ES-I3 (cell line): ENCODE results near the gene KIF19.
A peak's percentile ranks its signal among the peaks of the same experiment; 100 is the strongest.
"Not testable (repeated sequence)": the region's sequence is repeated elsewhere in the genome, so short reads cannot be mapped to it uniquely, and the experiment has no call there.

Source experiments
- H3K36me3 ChIP-seq: 2 replicates; pipeline ENCODE4 v1.6.1; 2013; ENCODE audit warnings: mild to moderate bottlenecking, low read length, control low read depth, moderate library complexity; ENCODE audit not compliant: insufficient read depth
- H3K4me1 ChIP-seq: 2 replicates; pipeline ENCODE4 v1.6.1; 2013; ENCODE audit warnings: mild to moderate bottlenecking, control low read depth, low read length; ENCODE audit not compliant: insufficient read depth
- H3K9ac ChIP-seq: 2 replicates; pipeline ENCODE4 v1.6.1; 2013; ENCODE audit warnings: low read depth, mild to moderate bottlenecking, low read length, moderate library complexity
- H3K9me3 ChIP-seq: 2 replicates; pipeline ENCODE4 v1.6.1; 2013; ENCODE audit warnings: mild to moderate bottlenecking, low read length, moderate library complexity; ENCODE audit not compliant: control insufficient read depth, insufficient read depth

The KIF19 gene

GRCh38 chr17:74325743-74326379 is at the start of gene KIF19:
TSS of gene KIF19 (plus strand) at chr17:74326226. CDS start at chr17:74326350, 124 bp downstream.
- H3K9ac ChIP-seq, result peak within 1 kb of the TSS; percentile 66; the same call in 1 of the 2 replicates

GRCh38 chr17:74276541-74277009 is 49.5 kb upstream of the KIF19 start:
- Histone ChIP-seq H3K9me3 (no peaks in the 10 kb centered on the region), H3K9ac (no peak overlapping the region), H3K4me1 (peaks cover 17% of the 10 kb centered on the region), H3K36me3 (no peaks in the 10 kb centered on the region)

More at GRCh38 chr17:74325743-74326379, at the start of gene KIF19:
- Histone ChIP-seq H3K36me3 (no peaks in the 10 kb centered on the region), H3K9me3 (no peaks in the 10 kb centered on the region), H3K4me1 (peaks cover 10% of the 10 kb centered on the region; the same call in 1 of the 2 replicates)

GRCh38 chr17:74277935-74278334 is 48.1 kb upstream of the KIF19 start:
- H3K9ac ChIP-seq, result no peak overlapping the region
- peaks cover 3% of the 10 kb centered on the region; the same call in 1 of the 2 replicates for H3K4me1 ChIP-seq
- no peaks in the 10 kb centered on the region for H3K9me3 ChIP-seq
- no peaks in the 10 kb centered on the region for H3K36me3 ChIP-seq

- H3K36me3 ChIP-seq, H3K9ac ChIP-seq, H3K4me1 ChIP-seq, H3K9me3 ChIP-seq: not testable (repeated sequence)
Measured at GRCh38 chr17:74279617-74280016, 46.4 kb upstream of the KIF19 start.

GRCh38 chr17:74280093-74280513 is 45.9 kb upstream of the KIF19 start:
- H3K9ac ChIP-seq, result no peak overlapping the region
- H3K4me1 ChIP-seq, result no peaks in the 10 kb centered on the region; the same call in 1 of the 2 replicates
- H3K36me3 ChIP-seq, result no peaks in the 10 kb centered on the region
- H3K9me3 ChIP-seq, result no peaks in the 10 kb centered on the region

GRCh38 chr17:74281799-74282198 is 44.2 kb upstream of the KIF19 start:
- no peaks in the 10 kb centered on the region for H3K36me3 ChIP-seq
- H3K4me1 ChIP-seq, result no peaks in the 10 kb centered on the region; the same call in 1 of the 2 replicates
- no peak overlapping the region for H3K9ac ChIP-seq
- H3K9me3 ChIP-seq, result no peaks in the 10 kb centered on the region

- H3K9ac ChIP-seq, H3K9me3 ChIP-seq, H3K4me1 ChIP-seq, H3K36me3 ChIP-seq: not testable (repeated sequence)
Measured at GRCh38 chr17:74282274-74282586, 43.8 kb upstream of the KIF19 start.

- Histone ChIP-seq H3K36me3 (no peaks in the 10 kb centered on the region), H3K9me3 (no peaks in the 10 kb centered on the region), H3K4me1 (no peaks in the 10 kb centered on the region; the same call in 1 of the 2 replicates), H3K9ac (no peak overlapping the region)
Measured at GRCh38 chr17:74282587-74283370, 43.2 kb upstream of the KIF19 start.

- Histone ChIP-seq H3K9ac (no peak overlapping the region), H3K36me3 (no peaks in the 10 kb centered on the region), H3K4me1 (no peaks in the 10 kb centered on the region; the same call in 1 of the 2 replicates), H3K9me3 (no peaks in the 10 kb centered on the region)
Measured at GRCh38 chr17:74283371-74283673, 42.7 kb upstream of the KIF19 start.

GRCh38 chr17:74287031-74287602 is 38.9 kb upstream of the KIF19 start:
- Histone ChIP-seq H3K9ac (no peak overlapping the region), H3K4me1 (no peaks in the 10 kb centered on the region; the same call in 1 of the 2 replicates), H3K36me3 (no peaks in the 10 kb centered on the region), H3K9me3 (no peaks in the 10 kb centered on the region)

GRCh38 chr17:74288785-74289184 is 37.2 kb upstream of the KIF19 start:
- no peaks in the 10 kb centered on the region; the same call in 1 of the 2 replicates for H3K4me1 ChIP-seq
- H3K9ac ChIP-seq, result no peak overlapping the region
- no peaks in the 10 kb centered on the region for H3K36me3 ChIP-seq
- H3K9me3 ChIP-seq, result no peaks in the 10 kb centered on the region

GRCh38 chr17:74289688-74290087 is 36.3 kb upstream of the KIF19 start:
- no peaks in the 10 kb centered on the region; the same call in 1 of the 2 replicates for H3K4me1 ChIP-seq
- H3K36me3 ChIP-seq, result no peaks in the 10 kb centered on the region
- no peak overlapping the region for H3K9ac ChIP-seq
- H3K9me3 ChIP-seq, result no peaks in the 10 kb centered on the region

GRCh38 chr17:74290340-74290739 is 35.7 kb upstream of the KIF19 start:
- H3K9ac ChIP-seq, result no peak overlapping the region
- H3K36me3 ChIP-seq, result no peaks in the 10 kb centered on the region
- no peaks in the 10 kb centered on the region for H3K9me3 ChIP-seq
- H3K4me1 ChIP-seq, result no peaks in the 10 kb centered on the region

GRCh38 chr17:74292495-74292894 is 33.5 kb upstream of the KIF19 start:
- Histone ChIP-seq H3K4me1 (peaks cover 6% of the 10 kb centered on the region; the same call in 1 of the 2 replicates), H3K9me3 (no peaks in the 10 kb centered on the region), H3K9ac (no peak overlapping the region), H3K36me3 (no peaks in the 10 kb centered on the region)
